GM18498 (cell line): ENCODE measurements around the gene ZNF32.

Experiments used
- ATAC-seq: cut with Tn5 transposase; IDR thresholded peaks from one replicate; pipeline ENCODE4 v1.9.1; 2021; ENCODE audit warnings: mild to moderate bottlenecking, moderate library complexity; ENCODE audit not compliant: unreplicated experiment

The ZNF32 gene, protein sequence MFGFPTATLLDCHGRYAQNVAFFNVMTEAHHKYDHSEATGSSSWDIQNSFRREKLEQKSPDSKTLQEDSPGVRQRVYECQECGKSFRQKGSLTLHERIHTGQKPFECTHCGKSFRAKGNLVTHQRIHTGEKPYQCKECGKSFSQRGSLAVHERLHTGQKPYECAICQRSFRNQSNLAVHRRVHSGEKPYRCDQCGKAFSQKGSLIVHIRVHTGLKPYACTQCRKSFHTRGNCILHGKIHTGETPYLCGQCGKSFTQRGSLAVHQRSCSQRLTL

DNA sequence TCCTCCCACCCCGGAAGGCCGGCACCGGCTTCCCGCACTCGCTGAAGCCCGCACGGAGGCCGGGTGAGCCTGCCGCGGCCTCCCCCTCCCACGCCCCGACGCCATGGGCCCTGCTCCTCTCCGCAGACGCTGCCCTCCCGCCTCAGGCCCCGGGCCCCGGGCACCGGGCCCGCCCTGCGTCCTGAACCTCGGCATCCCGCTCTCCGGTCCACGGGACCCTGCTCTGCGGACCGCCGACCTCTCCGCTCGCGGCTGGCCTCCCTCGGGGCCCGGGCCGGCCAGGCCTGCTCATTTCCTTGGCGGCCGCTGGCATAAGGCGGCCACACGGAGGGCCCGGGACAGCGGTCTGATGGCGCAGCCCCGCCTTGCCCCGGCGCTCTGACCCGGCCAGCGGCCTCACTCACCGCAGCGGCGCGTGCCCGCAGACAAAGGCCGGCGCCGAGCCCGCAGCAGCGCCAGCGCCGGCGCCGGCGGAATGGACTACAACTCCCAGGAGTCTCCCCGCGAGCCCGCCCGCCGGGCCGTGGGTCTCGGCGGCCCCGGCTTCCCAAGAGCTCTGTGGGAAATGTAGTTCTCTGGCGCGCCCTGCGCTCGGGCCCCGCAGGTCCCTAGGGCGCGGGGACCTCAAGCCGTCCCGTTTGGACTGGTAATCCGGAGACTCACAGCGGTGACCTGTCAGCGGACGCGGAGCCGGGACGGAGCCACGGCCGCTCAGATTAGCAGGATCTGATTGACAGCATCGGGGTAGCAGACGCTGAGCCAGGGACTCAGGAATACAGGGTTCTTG is at the start of gene ZNF32:
Gene ZNF32 (minus strand): TSS at position 484 of the 787 bp plus-strand sequence. CDS start 2,748 bp downstream, outside the sequence.
- peak; percentile 99 for ATAC-seq

- no peak for ATAC-seq
Measured at GRCh38 chr10:43698156-43698555, 49.5 kb upstream of the ZNF32 start.

- ATAC-seq = no peak
Measured at GRCh38 chr10:43696909-43697483, 48.3 kb upstream of the ZNF32 start.

GRCh38 chr10:43695730-43696129 is 47.0 kb upstream of the ZNF32 start:
- ATAC-seq = no peak

DNA sequence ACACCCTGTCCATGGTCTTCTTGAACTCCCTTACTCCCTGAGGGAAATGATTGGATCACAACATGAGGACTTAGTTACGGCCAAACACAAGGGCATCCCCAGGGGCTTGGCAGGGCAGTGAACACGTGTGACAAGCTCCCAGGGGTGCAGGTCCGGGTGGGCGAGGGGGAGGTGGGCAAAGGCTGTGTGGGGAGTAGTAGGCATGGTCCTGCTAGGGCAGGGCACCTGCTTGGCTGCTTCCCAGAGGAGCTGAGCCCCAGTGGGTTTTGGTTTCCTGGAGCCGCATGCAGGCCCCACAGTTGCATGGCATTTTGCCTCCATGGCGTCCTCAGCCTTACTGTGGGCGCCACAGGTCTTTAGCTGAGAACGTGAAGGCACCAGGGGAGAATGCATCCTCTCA is 46.6 kb upstream of the ZNF32 start:
- ATAC-seq = no peak

DNA sequence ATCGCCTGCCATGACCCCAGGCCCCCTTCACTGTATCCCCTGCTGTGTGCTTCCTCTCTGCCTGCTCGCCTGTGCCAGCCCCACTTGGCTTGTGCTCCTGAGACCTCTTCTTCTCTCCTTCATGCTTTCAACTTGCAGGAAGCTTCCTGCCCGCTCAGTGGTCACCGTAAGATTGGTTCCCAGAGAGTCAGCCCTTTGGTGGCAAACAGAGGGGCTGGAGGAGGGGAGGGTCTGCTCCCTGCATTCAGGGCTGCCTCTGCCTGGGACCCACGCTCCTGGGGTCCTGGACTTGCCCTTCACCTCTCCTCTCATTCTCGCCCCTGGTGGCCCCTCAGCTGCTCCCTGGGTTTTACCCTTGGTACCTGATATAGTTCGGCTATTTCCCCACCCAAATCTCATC is 45.8 kb upstream of the ZNF32 start:
- no peak for ATAC-seq

DNA sequence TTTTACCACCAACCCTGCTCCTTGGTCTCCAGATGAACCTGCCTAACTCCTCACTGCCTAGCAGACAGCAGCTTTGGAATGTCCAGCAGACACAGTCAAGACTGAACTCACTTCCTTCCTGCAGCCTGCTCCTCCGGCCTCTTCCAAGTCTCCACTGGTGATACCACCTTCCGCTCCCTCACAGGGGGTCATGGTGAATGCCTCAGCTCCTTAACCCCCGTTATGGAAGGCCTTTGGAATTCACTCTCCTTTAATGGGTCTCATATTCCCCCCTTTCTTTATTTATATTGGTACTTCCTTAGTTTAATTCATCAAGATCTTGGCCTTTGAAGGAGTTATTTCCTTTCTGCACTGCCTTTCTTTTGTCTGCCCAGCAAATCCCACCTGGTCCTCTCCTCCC is 44.9 kb upstream of the ZNF32 start:
- ATAC-seq = no peak

DNA sequence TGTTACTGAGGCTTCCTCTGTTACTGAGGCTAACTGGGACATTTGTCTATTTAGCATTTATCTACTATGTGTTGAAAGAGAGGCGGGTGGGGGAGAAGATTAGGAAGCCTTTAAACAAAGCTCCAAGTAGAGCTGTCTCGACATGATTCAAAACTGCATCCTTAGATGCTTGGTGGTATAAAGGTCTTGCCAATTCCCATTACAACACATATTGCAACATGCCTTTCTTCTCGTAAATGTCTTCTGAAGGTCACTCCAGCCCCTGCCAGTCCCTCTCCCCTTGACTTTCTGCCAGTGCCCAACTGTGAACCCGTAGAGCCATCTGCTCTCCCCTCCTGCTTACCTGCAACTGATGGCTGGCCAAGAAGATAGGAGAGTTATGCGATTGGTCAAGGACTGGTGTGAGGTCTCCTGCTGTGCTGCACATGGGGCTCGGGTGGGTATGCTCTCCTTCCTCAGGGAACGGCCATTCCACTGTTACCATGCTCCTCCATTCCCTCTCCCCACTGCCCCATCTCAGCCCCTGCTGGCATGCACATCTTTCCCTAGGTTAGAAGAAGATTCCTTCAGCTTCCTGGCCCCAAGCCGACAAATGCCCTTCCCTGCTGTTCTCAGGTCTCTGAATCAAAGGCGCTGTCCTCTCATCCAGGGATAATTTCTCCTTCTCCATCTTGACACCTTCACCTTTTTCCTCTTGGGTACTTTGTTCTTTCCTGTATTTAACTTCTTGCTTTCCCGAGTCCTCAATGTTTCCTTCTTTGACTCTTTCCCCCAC is 43.6 kb upstream of the ZNF32 start:
- no peak for ATAC-seq

DNA sequence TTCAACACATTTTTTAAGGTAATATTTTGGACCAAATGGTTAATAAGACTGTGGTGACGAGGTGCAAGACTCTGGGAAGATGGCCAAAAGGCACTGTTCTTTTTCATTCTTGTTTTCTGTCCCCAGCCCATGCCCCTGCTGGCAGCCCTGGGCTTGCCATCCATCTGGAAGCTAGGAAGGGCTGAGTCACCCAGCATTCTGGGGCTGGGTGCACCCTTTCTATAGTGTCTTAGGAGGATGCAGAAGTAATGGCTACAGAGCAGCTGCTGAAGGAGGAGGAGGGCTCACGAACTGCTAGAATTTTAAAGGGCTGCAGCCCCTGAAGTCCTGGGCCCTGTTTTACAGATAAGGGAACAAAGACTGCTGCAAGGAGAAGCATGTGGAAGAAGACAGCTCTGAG is 42.8 kb upstream of the ZNF32 start:
- no peak for ATAC-seq

DNA sequence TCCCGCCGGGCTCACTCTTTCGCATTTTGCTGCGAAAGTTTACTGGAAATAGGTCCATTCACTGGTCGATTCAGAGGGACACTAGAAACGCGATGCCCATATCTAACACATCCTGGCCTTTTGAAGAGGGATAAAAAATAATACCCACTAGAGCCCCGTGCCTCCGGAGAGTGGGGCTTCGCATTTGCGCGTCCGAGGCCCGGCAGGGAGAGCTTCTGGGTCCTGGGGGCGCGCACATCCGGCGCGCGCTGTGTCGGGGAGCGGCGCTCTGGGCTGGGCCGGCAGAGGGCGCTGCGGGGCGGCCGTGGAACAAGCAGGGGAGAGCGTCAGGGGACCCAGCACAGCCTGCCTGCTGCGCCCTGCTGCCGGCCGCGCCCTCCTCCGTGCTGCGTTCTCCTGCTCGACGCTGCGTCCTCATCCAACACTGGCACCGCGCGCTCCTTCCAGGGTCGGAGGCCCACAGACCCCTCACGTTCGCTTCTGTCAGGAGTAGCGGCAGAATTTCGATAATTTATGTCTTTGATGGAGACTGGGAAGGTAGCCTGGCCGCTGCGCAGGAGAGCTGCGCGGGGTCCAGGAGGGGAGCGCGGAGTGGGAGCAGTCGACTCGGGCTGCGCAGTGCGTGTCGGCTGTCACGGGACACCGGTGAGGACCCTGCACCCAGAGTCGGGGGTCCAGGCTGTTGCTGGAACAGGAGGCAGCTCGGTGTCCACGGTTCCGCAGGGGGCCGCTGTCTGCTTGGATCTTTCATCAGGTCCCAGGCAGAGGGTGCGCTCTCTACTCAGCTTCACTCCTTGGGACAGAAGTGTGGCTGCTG is 41.5 kb upstream of the ZNF32 start:
- peak; percentile 100 for ATAC-seq

- ATAC-seq = peak; percentile 50
Measured at GRCh38 chr10:43689618-43689954, 40.9 kb upstream of the ZNF32 start.

GRCh38 chr10:43689007-43689491 is 40.4 kb upstream of the ZNF32 start:
- ATAC-seq = no peak

DNA sequence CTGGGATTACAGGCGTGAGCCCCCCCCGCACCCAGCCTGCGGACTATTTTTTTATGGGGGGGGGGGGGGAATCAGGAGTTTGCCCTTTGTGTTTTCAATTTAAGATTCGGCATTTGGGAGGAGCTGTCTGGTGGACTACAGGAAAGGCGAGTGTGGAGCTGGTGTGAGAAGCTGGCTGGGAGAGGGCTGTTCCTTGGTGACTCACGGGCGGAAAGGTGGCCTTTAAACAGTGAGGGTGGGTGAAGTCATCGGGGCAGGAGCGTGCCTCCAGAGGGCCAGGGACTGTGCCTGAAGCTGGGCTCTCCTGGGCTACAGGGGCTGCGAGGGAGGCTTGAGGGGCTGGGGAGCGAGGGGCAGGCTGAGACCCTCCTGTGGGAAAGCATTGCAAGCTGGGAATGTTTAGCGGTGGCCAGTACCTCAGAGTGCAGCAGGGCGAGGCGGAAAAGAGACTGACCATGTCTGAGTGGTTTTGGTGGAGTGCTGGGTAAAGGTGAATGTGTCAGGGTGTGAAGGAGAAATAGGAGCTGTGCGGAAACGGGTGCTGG is 39.7 kb upstream of the ZNF32 start:
- ATAC-seq = no peak

DNA sequence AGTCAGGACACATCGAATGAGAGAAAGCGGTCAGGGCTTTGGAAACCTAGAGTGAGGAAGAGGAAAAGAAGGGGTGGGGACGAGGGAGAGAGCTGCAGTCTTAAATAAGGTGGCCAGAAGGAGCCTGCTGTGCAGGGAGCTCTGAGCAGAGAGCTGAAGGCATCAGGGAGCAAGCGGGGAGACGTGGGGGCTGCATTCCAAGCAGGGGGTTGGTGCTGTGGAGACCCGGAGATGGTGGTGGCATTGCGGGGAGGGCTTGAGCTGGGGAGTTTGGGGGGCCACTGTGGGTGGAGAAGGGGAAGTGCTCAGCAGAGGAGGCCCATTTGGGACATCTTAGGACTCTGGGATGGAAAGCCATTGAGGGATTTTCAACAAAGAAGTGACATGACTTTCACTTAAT is 38.7 kb upstream of the ZNF32 start:
- no peak for ATAC-seq

- ATAC-seq = no peak
Measured at GRCh38 chr10:43686414-43686813, 37.7 kb upstream of the ZNF32 start.

GRCh38 chr10:43685744-43686143 is 37.1 kb upstream of the ZNF32 start:
- no peak for ATAC-seq

GRCh38 chr10:43684292-43684559 is 35.5 kb upstream of the ZNF32 start:
- ATAC-seq = no peak

DNA sequence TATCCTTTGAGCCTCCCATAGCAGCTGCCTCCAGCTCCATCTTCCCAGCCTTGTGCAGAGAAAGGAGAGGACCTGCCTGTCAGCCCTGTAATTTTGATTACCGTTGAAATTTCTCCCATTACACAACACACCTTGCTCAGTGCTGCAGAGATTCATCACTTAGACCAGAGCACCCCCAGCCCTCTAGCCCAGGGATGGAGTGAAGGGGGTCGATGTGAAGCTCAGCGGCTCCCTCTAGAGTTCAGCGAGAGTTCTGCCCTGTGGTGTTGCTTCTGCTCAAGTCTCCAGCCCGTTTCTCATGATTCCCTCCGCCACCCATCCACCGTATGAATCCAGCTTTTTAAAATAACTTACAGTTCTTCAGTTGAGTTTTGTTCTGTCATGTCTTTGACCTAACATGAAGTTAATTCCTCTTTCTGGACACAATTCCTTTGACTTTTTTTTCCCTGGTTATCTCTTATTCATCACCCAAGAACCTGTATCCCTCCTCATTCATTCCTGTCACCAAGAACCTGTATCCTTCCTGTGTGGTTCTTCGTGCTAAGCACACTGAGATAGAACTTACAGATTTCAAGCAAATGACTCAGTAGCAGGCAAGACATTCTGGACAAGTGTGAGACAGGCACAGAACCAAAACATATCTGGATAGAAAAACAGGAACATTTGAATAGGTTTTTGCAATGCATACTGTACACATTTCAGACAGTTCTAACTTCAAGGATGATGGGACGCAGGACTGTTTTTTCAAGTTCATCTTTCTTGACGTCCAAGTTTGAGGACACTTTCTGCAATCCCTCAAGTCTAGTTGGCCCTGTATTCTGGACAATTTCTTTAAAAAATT is 35.0 kb upstream of the ZNF32 start:
- no peak for ATAC-seq

DNA sequence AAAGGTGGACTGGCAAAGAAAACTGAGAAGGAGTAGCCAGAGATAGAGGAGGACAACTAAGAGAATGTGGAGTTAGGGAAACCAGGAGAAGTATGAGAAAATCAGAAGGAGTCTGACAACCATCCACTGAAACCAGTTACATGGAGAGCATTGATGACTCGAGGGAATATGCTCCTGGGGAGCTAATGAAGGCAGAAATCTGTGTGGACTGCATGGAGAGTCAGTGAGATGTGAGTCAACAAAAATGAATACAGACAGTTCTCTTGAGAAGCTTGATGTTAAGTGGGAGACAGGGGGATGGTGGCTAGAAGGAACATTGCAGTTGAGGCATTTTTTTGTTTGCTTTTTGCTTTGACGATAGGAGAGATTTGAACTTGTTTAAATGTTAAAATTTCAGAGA is 34.3 kb upstream of the ZNF32 start:
- no peak for ATAC-seq

GRCh38 chr10:43681721-43682120 is 33.0 kb upstream of the ZNF32 start:
- no peak for ATAC-seq
